ENCODE measurements around the gene ALPI.

Gene ALPI

GRCh38 chr2:232480201-232481190, 24.5 kb downstream of the ALPI start:
- in situ Hi-C loops (cut with MboI; ENCODE audit: low pct_unique_long_range_greater_than_20kb, low sequenced_read_pairs): no loop called here
- DNase-seq: no peak

GRCh38 chr2:232481322-232482140, 25.6 kb downstream of the ALPI start:
- DNase-seq: no peak
- in situ Hi-C loops (cut with MboI; ENCODE audit: low pct_unique_long_range_greater_than_20kb, low sequenced_read_pairs): no loop called here

GRCh38 chr2:232482301-232483238, 26.6 kb downstream of the ALPI start:
- in situ Hi-C loops (cut with MboI; ENCODE audit: low pct_unique_long_range_greater_than_20kb, low sequenced_read_pairs): no loop called here
- no peak for DNase-seq

- no peak for DNase-seq
Measured at GRCh38 chr2:232483311-232483922, 27.5 kb downstream of the ALPI start.

GRCh38 chr2:232483923-232484627, 28.1 kb downstream of the ALPI start:
- DNase-seq: no peak
- in situ Hi-C loops (cut with MboI; ENCODE audit: low pct_unique_long_range_greater_than_20kb, low sequenced_read_pairs): no loop called here

More at GRCh38 chr2:232483311-232483922, 27.5 kb downstream of the ALPI start:
- in situ Hi-C loops (cut with MboI; ENCODE audit: low pct_unique_long_range_greater_than_20kb, low sequenced_read_pairs): no loop called here

- DNase-seq: no peak
- in situ Hi-C loops (cut with MboI; ENCODE audit: low pct_unique_long_range_greater_than_20kb, low sequenced_read_pairs): no loop called here
Measured at GRCh38 chr2:232484628-232485347, 28.8 kb downstream of the ALPI start.

- no peak for DNase-seq
- in situ Hi-C loops (cut with MboI; ENCODE audit: low pct_unique_long_range_greater_than_20kb, low sequenced_read_pairs): no loop called here
Measured at GRCh38 chr2:232485348-232485756, 29.4 kb downstream of the ALPI start.

- in situ Hi-C loops (cut with MboI; ENCODE audit: low pct_unique_long_range_greater_than_20kb, low sequenced_read_pairs): no loop called here
- DNase-seq: no peak
Measured at GRCh38 chr2:232485757-232486557, 30.0 kb downstream of the ALPI start.

- in situ Hi-C loops (cut with MboI; ENCODE audit: low pct_unique_long_range_greater_than_20kb, low sequenced_read_pairs): no loop called here
- DNase-seq: no peak
Measured at GRCh38 chr2:232486558-232487384, 30.8 kb downstream of the ALPI start.

- no peak for DNase-seq
- in situ Hi-C loops (cut with MboI; ENCODE audit: low pct_unique_long_range_greater_than_20kb, low sequenced_read_pairs): no loop called here
Measured at GRCh38 chr2:232487385-232488096, 31.6 kb downstream of the ALPI start, which contains the start of gene ECEL1. Gene ECEL1 (minus strand): TSS chr2:232487834. CDS start chr2:232486653, 1,181 bp downstream.

GRCh38 chr2:232488097-232488711, 32.3 kb downstream of the ALPI start:
- in situ Hi-C loops (cut with MboI; ENCODE audit: low pct_unique_long_range_greater_than_20kb, low sequenced_read_pairs): no loop called here
- DNase-seq: no peak

GRCh38 chr2:232488721-232489300, 32.9 kb downstream of the ALPI start:
- in situ Hi-C loops (cut with MboI; ENCODE audit: low pct_unique_long_range_greater_than_20kb, low sequenced_read_pairs): no loop called here
- no peak for DNase-seq

GRCh38 chr2:232489516-232490220, 33.7 kb downstream of the ALPI start:
- DNase-seq: no peak
- in situ Hi-C loops (cut with MboI; ENCODE audit: low pct_unique_long_range_greater_than_20kb, low sequenced_read_pairs): no loop called here

Data from KBM-7 (cell line).